Globus pallidus (tissue), 1 donor: ENCODE data around the gene OR11H7.
"Not testable (repeated sequence)": the region's sequence is repeated elsewhere in the genome, so short reads cannot be mapped to it uniquely, and the experiment has no call there.

Source experiments
- DNase-seq: peaks from one replicate; pipeline ENCODE4 v3.0.0-alpha.2; 2015; ENCODE audit warnings: low spot score

OR11H7 gene

DNA sequence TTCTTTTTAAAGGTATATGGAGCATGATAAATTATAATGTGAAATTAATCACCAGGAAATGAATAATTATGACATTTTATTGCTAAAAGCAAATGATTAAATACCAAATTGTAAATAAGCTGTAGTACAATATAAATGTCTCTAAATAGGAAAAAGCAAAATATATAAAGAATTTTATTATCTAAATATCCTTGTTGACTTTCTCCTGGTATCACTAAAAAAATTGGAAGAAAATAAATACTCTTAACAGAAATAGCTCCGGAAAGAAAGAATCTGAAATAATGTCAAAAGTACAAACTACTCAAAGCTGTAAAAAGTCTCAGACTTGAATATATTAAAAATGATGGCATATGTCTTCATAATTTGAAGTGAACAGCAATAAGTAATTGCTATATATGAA lies at the start of gene OR11H7:
Gene OR11H7 (plus strand): TSS at position 301 of the 400 bp plus-strand sequence.
- DNase-seq = no peak

DNA sequence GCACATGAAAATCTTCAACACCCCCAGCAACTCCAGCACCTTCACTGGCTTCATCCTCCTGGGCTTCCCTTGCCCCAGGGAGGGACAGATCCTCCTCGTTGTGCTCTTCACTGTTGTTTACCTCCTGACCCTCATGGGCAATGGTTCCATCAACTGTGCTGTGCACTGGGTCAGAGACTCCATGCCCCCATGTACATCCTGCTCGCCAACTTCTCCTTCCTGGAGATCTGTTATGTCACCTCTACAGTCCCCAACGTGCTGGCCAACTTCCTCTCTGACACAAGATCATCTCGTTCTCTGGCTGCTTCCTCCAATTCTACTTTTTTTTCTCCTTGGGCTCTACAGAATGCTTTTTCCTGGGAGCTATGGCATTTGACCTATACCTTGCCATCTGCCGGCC lies 49.6 kb upstream of the OR11H7 start:
- DNase-seq = no peak

DNA sequence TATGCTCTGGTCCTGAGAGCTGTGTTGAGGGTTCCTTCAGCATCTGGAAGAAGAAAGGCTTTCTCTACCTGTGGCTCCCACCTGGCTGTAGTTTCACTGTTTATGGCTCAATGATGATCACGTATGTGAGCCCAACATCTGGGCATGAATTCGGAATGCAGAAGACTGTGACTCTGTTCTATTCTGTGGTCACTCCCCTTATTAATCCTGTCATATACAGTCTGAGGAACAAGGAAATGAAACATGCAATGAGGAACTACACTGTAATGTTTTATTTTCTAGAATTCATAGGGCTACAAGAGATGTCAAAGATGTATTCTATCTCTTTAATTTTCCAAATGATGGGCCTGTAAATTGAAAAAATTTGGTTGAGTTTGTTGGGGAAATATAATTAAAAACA lies 48.9 kb upstream of the OR11H7 start:
- DNase-seq = no peak

DNA sequence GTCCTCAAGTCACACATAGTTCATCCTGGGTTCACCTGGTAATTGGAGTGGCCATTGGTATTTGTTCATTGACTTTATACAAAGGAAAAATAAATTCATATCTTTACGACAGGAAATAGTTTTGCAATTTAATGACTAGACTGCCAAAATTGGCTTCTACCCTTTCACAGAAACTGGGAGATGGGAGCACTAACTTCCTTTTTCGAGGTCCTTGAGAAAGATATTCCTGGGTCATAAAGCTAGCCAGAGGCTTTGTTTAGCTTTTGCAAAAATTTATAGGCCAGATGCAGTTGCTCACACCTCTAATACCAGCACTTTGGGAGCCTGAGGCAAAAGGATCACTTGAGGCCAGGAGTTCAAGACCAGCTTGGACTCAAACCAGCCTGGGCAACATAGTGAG lies 48.3 kb upstream of the OR11H7 start:
- no peak for DNase-seq

DNA sequence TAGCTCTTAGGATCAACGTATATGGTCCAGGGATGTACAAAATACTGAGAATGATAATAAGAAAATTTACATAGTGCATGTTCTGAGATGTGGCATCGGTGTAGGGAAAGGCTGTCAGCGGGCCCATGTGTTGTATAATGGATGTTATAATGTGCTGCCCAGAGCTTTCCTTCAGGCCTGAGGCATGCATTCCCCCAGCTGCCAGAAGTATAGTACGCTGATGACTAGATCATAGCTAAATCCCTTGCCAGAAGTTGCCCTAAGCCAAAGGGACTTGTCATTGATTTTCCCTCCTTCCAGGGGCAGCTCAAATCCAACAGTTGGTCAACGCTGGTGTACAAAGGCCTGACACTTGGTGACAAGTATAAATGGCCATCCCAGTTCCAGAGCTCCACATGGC lies 44.6 kb upstream of the OR11H7 start:
- DNase-seq = no peak

DNA sequence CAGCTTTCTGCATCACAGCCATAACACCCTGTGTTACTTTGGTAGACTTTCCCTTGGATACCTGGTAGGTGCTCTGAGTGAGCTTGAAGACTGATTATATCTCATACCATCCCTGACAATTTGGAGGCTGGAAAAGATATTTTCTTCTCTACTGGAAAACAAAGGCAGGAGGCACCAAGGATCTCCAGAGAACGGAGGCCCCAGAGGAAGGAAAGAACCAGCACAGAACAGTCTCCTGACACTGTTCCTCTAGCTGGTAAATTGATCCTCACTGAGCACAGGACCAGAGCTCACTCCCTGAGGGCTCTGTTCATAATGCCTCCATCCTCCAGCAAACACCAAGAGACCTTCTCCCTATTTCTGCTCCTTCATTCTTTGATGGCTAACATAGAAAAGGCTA lies 38.2 kb upstream of the OR11H7 start, which contains the start of gene OR11G2:
Gene OR11G2 (plus strand): TSS at position 301 of the 400 bp plus-strand sequence. CDS start 6,542 bp downstream, outside the sequence.
- DNase-seq = no peak

DNA sequence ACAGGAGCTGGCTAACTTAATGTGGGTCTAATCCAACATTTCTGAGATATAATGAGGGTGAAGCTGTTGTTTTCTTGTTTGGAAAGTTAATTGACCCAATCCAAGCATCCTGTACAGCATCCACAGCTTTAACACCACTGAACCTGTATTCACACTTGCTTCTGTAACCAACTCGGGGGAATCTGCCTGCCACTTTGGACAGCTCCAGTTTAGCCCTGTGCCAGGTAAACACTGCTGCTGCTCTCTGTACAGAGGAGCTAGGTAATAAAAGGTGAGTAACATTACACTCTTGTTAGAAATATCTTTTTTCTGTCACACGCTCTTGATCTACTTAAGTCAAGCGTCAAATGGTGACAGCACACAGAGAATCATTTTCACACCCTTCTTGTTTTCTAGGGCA lies 37.4 kb upstream of the OR11H7 start:
- DNase-seq = no peak

DNA sequence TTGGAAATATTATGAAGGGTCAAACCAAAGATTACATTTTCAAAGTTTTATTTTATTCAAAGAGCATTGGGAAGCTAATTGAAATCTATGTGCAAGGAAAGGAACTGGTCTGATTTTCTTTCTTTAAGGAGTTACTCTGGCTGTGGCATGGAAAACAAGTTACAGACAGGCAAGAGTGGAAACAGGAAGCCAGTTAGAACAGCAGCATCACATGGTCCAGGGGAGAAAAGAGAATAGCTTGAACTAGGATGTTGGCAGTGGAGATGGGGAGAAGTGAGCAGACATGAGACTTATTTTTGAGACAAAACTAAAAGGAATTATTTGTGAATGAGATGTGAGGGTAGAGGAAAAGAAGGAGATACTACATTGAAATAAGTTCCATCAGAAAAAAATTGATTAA lies 34.7 kb upstream of the OR11H7 start:
- DNase-seq = peak; percentile 39

DNA sequence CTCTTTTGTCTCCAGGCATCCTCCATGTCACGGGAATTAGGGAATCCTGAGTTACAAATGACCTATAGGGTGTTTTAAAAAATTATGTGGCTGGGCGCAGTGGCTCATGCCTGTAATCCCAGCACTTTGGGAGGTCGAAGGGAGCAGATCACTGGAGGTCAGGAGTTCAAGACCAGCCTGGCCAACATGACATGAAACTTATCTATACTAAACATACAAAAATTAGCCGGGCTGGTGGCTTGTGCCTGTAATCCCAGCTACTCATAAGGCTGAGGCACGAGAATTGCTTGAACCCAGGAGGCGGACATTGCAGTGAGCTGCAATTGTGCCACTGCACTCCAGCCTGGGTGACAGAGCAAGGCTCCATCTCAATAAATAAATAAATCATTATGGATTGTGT lies 33.6 kb upstream of the OR11H7 start:
- not testable (repeated sequence) for DNase-seq

DNA sequence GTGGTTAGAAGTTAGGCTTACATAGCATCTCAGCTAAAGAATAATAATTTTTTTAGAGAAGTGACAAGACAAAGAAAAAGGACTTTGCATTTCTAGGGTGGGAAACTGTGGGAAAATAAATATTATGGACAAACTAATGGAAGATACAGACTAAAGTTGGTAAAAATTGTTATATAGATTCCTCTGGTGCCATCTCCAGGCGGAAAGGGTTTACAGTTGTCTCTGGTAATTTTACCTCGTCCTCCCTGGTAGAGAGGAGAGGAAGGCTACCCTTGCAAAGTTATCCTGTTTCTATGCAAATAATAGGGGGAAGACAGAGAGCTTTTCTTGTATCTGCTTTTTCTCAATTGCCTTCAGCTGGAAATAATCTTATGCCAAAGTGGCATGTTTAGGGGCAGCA lies 32.9 kb upstream of the OR11H7 start:
- DNase-seq = no peak

DNA sequence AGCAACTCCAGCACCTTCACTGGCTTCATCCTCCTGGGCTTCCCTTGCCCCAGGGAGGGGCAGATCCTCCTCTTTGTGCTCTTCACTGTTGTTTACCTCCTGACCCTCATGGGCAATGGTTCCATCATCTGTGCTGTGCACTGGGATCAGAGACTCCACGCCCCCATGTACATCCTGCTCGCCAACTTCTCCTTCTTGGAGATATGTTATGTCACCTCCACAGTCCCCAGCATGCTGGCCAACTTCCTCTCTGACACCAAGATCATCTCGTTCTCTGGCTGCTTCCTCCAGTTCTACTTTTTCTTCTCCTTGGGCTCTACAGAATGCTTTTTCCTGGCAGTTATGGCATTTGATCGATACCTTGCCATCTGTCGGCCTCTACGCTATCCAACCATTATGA lies 31.3 kb upstream of the OR11H7 start:
- peak; percentile 24 for DNase-seq

DNA sequence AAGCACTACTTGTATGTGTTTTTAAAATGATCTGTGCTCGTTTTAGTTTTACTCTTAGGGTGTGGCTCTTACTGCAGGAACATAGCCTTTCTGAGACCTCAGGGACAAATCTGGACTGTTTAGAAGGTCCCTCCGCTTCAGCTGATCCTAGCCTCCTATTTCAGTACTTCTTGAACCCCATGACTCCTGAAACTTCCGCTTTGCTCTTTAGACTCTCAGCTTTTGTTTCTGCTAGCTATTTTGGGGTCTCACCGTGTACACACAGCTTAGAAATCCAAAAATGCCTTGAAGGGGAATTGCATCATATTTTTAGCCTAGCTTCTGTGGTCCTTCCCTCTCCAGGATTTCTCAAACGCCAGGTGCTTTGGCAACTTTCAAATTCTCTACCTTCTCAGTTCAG lies 29.8 kb upstream of the OR11H7 start:
- peak; percentile 24 for DNase-seq

DNA sequence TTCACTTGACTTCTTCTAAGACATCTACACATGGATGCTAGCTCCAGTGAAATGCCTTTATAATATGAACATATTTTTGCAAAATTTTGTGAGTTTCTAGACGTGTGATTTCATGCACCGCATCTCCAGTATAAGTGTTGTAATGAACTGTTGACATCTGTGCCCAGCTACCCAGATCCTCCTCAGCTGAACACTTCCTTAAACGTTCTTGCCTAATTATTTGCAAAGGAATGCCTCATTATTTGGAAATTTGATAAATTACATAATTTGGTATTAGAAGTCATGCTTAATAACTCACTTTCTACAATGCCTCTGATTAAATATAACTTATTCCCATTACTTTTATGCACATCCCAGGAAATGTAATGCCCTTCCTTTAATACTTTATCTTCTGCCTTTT lies 24.1 kb upstream of the OR11H7 start:
- DNase-seq = no peak

DNA sequence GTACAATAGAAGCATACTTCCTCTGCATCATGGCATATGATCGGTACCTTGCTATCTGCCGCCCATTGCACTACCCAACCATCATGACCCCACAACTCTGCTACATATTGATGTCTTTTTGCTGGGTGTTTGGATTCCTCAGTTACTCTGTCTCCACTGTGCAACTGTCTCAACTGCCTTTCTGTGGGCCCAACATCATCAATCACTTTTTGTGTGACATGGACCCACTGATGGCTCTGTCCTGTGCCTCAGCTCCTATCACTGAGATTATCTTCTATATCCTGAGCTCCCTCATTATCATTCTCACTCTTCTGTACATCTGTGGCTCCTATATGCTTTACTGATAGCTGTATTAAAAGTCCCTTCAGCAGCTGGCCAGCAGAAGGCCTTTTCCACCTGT lies 19.2 kb upstream of the OR11H7 start:
- DNase-seq = no peak

DNA sequence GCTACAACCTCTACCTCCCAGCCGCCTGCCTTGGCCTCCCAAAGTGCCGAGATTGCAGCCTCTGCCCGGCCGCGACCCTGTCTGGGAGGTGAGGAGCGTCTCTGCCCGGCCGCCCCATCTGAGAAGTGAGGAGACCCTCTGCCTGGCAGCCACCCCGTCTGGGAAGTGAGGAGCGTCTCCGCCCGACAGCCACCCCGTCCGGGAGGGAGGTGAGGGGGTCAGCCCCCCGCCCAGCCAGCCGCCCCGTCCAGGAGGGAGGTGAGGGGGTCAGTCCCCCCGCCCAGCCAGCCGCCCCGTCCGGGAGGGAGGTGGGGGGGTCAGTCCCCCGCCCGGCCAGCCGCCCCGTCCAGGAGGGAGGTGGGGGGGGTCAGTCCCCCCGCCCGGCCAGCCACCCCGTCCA lies 16.4 kb upstream of the OR11H7 start:
- not testable (repeated sequence) for DNase-seq

DNA sequence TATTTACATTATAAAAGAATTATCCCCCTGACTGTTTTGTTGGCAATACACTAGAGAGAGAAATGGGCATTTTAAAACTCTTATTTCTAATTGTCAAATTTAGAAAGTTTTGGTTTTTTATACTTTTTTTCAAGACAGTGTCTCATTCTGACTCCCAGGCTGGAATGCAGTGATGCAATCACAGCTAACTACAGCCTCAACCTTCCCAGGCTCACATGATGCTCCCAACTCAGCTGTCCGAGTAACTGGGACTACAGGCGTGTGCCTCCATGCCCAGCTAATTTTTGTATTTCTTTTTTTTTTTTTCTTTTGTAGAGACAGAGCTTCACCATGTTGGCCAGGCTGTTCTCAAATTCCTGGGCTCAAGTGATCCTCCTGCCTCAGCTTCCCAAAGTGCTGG lies 13.6 kb upstream of the OR11H7 start:
- no peak for DNase-seq

DNA sequence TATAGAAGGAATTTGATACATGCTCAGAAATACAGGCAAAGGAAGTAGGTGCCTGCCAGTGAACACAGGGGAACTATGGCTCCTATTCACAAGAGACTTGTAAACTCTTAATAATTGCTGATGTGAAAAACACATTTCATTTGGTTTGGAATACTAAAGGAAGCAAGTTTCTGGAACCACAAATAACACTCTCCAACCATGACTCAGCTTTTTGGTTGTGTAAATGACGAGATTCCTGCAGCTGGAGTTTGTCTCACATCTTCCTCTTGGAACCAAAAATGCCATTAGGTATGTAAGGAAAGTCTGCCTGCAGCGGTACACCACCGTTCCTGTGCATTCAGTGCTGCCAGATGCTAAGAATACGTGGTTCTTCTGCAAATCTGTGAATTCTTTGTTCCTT lies 9.7 kb upstream of the OR11H7 start:
- DNase-seq = no peak

DNA sequence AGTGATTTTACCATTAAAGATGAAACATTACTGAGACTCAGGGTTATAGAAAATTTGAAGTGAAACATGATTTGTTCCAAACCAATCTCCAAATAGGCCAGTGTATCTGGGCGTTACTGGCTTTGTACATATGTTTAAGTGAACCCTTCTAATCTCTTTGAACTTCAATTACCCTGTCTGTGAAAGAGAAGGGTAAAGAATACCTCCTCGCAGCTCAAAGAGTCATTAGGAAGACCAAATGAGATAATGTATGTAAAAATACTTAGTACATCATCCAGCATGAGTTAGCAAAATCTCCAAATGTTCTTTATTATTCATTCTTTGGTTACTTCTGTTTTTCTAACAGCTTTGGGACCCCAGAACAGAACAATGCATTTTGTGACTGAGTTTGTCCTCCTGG lies 5.4 kb upstream of the OR11H7 start, which contains the start of gene OR11H6:
Gene OR11H6 (plus strand): TSS at position 301 of the 400 bp plus-strand sequence. CDS start 0 bp downstream, at position 301.
- DNase-seq = no peak

DNA sequence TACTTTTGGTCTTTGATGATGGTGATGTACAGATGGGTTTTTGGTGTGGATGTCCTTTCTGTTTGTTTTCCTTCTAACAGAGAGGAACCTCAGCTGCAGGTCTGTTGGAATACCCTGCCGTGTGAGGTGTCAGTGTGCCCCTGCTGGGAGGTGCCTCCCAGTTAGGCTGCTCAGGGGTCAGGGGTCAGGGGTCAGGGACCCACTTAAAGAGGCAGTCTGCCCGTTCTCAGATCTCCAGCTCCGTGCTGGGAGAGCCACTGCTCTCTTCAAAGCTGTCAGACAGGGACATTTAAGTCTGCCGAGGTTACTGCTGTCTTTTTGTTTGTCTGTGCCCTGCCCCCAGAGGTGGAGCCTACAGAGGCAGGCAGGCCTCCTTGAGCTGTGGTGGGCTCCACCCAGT lies 6.6 kb downstream of the OR11H7 start:
- not testable (repeated sequence) for DNase-seq

DNA sequence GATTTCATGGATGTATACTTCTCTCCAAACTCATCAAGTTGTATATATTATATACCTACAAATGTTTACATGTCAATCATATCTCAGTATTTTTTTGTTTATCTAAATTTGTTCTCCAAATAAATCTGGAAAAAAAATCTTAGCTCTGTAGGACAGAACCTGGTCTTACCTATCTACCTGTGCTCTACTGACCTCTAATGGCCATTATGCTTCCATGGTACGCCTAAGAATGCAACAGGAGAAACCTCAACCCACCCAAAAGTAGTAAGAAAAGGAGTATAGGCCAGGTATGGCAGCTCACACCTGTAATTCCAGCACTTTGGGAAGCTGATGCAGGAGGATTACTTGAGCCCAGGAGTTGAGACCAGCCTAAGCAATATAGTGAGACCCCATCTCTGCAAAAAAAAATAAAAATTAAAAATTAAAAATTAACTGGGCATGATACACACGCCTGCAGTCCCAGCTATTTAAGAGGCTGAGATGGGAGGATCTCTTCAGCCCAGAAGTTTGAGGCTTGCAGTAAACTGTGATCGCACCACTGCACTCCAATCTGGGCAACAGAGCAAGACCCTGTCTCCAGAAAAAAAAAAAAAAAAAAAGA lies 19.0 kb downstream of the OR11H7 start:
- no peak for DNase-seq

DNA sequence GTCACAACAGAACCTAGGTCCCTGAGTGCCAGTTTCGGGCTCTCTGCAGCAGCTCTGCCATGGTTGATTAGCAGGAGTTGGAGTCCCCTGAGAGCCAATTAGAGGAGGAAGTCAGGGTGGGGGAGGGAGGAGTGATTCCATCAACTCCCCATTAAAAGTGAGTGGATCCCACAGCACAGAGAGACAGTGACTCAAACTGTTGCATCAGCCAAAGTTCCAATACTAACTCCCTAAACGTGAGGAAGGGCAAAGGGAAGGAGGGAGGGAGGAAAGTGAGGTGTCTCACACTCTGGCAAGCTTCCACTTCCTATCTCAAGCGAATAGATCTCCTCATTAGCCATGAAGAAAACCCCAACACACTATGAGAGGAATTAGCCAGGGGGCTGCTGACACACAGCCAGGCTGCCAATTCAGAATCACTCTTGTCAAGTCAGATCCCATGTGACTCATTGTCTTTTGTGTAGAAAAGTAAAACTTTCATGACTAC lies 33.9 kb downstream of the OR11H7 start:
- DNase-seq = no peak

DNA sequence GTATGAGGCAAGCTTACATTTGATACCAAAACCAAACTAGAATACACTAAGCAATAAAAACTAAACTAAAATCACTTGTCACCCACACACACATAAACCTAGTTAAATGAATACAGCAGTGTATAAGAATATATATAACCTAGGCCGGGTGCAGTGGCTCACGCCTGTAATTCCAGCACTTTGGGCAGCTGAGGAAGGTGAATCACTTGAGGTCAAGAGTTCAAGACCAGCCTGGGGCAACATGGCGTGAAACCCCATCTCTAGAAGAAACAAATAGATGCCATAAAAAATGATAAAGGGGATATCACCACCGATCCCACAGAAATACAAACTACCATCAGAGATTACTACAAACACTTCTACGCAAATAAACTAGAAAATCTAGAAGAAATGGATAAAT lies 35.6 kb downstream of the OR11H7 start:
- DNase-seq = not testable (repeated sequence)

DNA sequence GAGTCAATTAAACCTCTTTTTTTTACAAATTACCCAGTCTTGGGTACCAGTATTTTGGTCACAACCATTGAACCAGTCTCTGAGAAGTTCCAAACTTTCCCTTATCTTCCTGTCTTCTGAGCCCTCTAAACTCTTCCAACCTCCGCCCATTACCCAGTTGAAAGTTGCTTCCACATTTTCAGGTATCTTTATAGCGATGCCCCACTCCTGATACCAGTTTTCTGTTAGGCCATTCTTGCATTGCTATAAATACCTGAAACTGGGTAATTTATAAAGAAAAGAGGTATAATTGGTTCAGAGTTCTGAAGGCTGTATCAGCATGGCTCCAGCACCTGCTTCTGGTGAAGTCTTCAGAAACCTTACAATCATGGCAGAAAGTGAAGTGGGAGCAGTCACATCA lies 45.3 kb downstream of the OR11H7 start:
- no peak for DNase-seq

DNA sequence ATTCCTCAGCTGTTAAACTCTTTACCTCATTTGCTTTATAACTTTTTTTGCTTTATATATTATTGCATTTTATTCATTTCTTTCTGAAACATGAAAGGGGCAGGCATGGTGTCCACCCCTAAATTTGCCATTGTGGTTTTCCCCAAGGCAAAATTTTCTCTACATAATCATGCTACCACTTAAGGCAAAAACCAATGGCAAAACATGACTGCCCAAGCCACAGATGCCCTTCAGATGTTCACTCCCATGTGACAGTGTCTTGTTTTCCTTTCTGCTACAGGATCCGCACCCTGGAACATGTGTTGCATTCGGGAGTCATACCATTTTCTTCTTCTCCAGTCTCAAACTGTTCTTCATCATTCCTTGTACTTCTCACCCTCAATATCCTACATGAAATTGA lies 48.6 kb downstream of the OR11H7 start:
- no peak for DNase-seq
